ENCODE results near the gene TNFRSF4. TPM values are rescaled to one million over a fixed set of nuclear protein-coding genes. Genes with fewer than 3 reads are reported as not detected.

Gene TNFRSF4
- total and polyA plus RNA-seq, 2 of the 13 experiments (the other 11 are each of a cell fraction or from before 2014, with no cell fraction given) = not detected

DNA sequence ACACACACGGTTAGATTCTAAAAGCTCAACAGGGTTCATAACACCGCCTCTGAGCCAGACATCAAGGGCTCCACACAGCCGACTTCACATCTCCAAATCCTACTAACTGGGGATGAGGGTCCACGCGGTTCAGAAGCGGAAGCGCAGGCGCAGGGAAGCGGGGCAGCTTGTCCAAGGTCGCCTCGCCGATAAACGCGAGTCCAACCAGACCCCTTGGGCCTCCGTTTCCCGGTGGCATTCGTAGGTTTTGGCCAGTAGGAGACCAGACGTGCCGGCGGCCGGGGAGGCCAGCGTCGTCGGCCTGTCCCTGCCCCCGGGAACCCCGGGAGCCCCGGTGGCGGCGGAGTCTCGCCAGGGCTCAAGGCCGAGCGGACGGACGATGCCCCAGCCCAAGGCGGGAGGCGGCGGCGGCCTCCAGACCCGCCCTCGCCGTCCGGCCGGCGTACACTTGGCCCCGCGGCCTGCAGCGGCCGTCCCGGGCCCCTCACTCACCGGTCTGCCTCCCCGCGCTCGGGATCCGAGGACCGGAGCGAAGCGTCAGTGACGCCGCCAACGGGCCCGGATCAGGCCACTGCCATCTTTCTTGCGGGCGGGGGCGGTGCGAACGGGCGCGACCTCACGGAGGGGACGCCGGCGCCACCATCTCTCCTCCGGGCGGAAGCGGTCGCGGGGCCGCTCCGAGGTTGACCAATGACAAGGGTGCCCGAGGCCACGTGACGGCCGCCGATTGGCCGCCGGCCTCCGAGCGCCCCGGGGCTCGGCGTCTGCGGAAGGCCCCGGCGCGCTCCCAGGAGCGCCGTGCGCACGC lies 17.7 kb upstream of the TNFRSF4 start, which contains the start of gene SDF4 (continued):
- TF ChIP-seq AHR (CRISPR knock-in tag; IDR thresholded peaks at IDR 0.05) (0 out of 2 replicates have a peak, but pooled peaks have one; percentile 13), NCOA2 (CRISPR knock-in tag; IDR thresholded peaks at IDR 0.05) (peak; percentile 47; the same call in 1 of the 2 replicates), ZNF557 (CRISPR knock-in tag; IDR thresholded peaks at IDR 0.05) (no peak), ZNF768 (CRISPR knock-in tag; IDR thresholded peaks at IDR 0.05) (0 out of 2 replicates have a peak, but pooled peaks have one; percentile 64), GTF3A (CRISPR knock-in tag; conservative IDR thresholded peaks at IDR 0.05) (no peak; the same call in 1 of the 2 replicates), RNF2 (conservative IDR thresholded peaks at IDR 0.05; ENCODE audit: low read depth) (peak; percentile 65; the same call in 1 of the 2 replicates), PHF20 (CRISPR knock-in tag; IDR thresholded peaks at IDR 0.05) (peak; percentile 71), ZNF674 (CRISPR knock-in tag; IDR thresholded peaks at IDR 0.05; ENCODE audit: low read depth) (peak; percentile 10; the same call in 1 of the 2 replicates), NAIF1 (CRISPR knock-in tag; IDR thresholded peaks at IDR 0.05; ENCODE audit: borderline replicate concordance) (no peak; the same call in 1 of the 2 replicates), ZKSCAN8 (CRISPR knock-in tag; IDR thresholded peaks at IDR 0.05; ENCODE audit: borderline replicate concordance) (peak; percentile 48; the same call in 1 of the 2 replicates), RAD21 (CRISPR knock-in tag; IDR thresholded peaks at IDR 0.05) (peak; percentile 67)
- TF ChIP-seq, protein P1, sequence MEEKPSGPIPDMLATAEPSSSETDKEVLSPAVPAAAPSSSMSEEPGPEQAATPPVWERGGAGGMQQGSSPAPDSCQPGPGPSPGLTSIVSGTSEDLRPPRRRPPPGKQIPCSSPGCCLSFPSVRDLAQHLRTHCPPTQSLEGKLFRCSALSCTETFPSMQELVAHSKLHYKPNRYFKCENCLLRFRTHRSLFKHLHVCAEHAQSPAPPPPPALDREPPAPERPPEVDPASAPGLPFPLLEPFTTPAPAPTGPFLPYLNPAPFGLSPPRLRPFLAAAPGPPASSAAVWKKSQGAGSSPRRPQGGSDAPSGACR (CRISPR knock-in tag; IDR thresholded peaks at IDR 0.05) = no peak
- TF ChIP-seq, protein P2, sequence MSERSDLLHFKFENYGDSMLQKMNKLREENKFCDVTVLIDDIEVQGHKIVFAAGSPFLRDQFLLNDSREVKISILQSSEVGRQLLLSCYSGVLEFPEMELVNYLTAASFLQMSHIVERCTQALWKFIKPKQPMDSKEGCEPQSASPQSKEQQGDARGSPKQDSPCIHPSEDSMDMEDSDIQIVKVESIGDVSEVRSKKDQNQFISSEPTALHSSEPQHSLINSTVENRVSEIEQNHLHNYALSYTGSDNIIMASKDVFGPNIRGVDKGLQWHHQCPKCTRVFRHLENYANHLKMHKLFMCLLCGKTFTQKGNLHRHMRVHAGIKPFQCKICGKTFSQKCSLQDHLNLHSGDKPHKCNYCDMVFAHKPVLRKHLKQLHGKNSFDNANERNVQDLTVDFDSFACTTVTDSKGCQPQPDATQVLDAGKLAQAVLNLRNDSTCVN (CRISPR knock-in tag; IDR thresholded peaks at IDR 0.05; ENCODE audit: borderline replicate concordance) = peak; percentile 52; the same call in 1 of the 2 replicates
- TF ChIP-seq, protein P3, sequence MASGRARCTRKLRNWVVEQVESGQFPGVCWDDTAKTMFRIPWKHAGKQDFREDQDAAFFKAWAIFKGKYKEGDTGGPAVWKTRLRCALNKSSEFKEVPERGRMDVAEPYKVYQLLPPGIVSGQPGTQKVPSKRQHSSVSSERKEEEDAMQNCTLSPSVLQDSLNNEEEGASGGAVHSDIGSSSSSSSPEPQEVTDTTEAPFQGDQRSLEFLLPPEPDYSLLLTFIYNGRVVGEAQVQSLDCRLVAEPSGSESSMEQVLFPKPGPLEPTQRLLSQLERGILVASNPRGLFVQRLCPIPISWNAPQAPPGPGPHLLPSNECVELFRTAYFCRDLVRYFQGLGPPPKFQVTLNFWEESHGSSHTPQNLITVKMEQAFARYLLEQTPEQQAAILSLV (CRISPR knock-in tag; IDR thresholded peaks at IDR 0.05; ENCODE audit: borderline replicate concordance) = peak; percentile 89
